H1 (cell line): Measurements from ENCODE around the gene LYPD6B. TPM values are rescaled to one million over a fixed set of nuclear protein-coding genes. Genes with fewer than 3 reads are reported as not detected.

ENCODE experiments used
- CTCF ChIA-PET: fragments of 300-600 bp; sonication (Branson Sonifier 250); formaldehyde crosslinking; loops from one replicate; lab custom pipeline; 2021; ENCODE audit not compliant: partially characterized antibody; lab: Charles Lee
- POLR2A ChIA-PET: fragments of 300-600 bp; sonication (Branson Sonifier 250); formaldehyde crosslinking; loops from one replicate; lab custom pipeline; 2021; ENCODE audit warnings: inconsistent platforms; ENCODE audit not compliant: partially characterized antibody; lab: Charles Lee
- DNase-seq, 2 experiments: peaks; one replicate each; pipeline versions ENCODE4 v3.0.0 to v3.0.0-alpha.2; 2010 to 2022; ENCODE audit warnings: low spot score in 2 of 2, low read depth in 1 of 2, mixed read lengths in 1 of 2
- FAIRE-seq: peaks from 2 replicates; lab custom pipeline; 2011; peaks lifted over from hg19 to GRCh38; lab: Jason Lieb, UNC
- H2AFZ ChIP-seq: 2 replicates; pipeline ENCODE4 v1.8.1; 2012; ENCODE audit warnings: low read length, inconsistent platforms
- H2AK5ac ChIP-seq: 2 replicates; pipeline ENCODE4 v1.6.1; 2013; ENCODE audit warnings: low read depth, low read length
- H2BK120ac ChIP-seq: replicated peaks from 2 replicates; pipeline ENCODE3; 2013; ENCODE audit warnings: low read depth, low read length, inconsistent platforms
- H2BK12ac ChIP-seq: 2 replicates; pipeline ENCODE4 v1.6.1; 2013; ENCODE audit warnings: low read depth, low read length
- H2BK15ac ChIP-seq: 2 replicates; pipeline ENCODE4 v1.6.1; 2013; ENCODE audit warnings: low read length
- H2BK20ac ChIP-seq: 2 replicates; pipeline ENCODE4 v1.6.1; 2013; ENCODE audit warnings: low read length
- H2BK5ac ChIP-seq: 2 replicates; pipeline ENCODE4 v1.6.1; 2013; ENCODE audit warnings: low read depth, low read length
- H3K14ac ChIP-seq: 2 replicates; pipeline ENCODE4 v1.6.1; 2013; ENCODE audit warnings: inconsistent platforms; ENCODE audit not compliant: insufficient read length
- H3K18ac ChIP-seq: 2 replicates; pipeline ENCODE4 v1.6.1; 2013; ENCODE audit warnings: low read length; ENCODE audit errors: extremely low read depth
- H3K23ac ChIP-seq: 2 replicates; pipeline ENCODE4 v1.6.1; 2013; ENCODE audit warnings: inconsistent platforms; ENCODE audit not compliant: insufficient read length
- H3K23me2 ChIP-seq: 2 replicates; pipeline ENCODE4 v1.6.1; 2013; ENCODE audit warnings: low read depth, low read length
- H3K27ac ChIP-seq: 2 replicates; pipeline ENCODE4 v1.6.1; 2011; ENCODE audit warnings: low read depth, low read length, inconsistent platforms
- H3K27me3 ChIP-seq, 4 experiments: replicated peaks in 1 of 4; 1 replicate in 1 of 4; 2 replicates in 3 of 4; pipeline versions ENCODE4 v1.6.1 to v1.8.1; 2011 to 2013; ENCODE audit warnings: low read length in 3 of 4, mild to moderate bottlenecking in 3 of 4, inconsistent platforms in 2 of 4, mixed read lengths in 2 of 4, moderate library complexity in 1 of 4; ENCODE audit not compliant: control insufficient read depth in 3 of 4, insufficient read depth in 3 of 4; ENCODE audit errors: extremely low read depth in 1 of 4
- H3K36me3 ChIP-seq, 4 experiments: 2 replicates each; pipeline versions ENCODE4 v1.6.1 to v1.8.1; 2011 to 2013; ENCODE audit warnings: mild to moderate bottlenecking in 4 of 4, low read length in 3 of 4, moderate library complexity in 2 of 4, control low read depth in 1 of 4, inconsistent platforms in 1 of 4; ENCODE audit not compliant: insufficient read depth in 4 of 4, control insufficient read depth in 2 of 4
- H3K4ac ChIP-seq: replicated peaks from 2 replicates; pipeline ENCODE3; 2013; ENCODE audit warnings: low read length, low read depth, mixed read lengths, inconsistent platforms; ENCODE audit not compliant: insufficient read length
- H3K4me1 ChIP-seq, 4 experiments: replicated peaks in 1 of 4; 1 replicate in 1 of 4; 2 replicates in 3 of 4; pipeline versions ENCODE4 v1.6.1 to v1.8.1; 2011 to 2013; ENCODE audit warnings: low read length in 3 of 4, inconsistent platforms in 2 of 4, mixed read lengths in 1 of 4; ENCODE audit not compliant: insufficient read depth in 4 of 4, control insufficient read depth in 3 of 4
- H3K4me2 ChIP-seq, 2 experiments: 2 replicates each; pipeline versions ENCODE4 v1.6.1 to v1.8.1; 2011 to 2013; ENCODE audit warnings: low read depth in 2 of 2, low read length in 2 of 2, control low read depth in 1 of 2, inconsistent platforms in 1 of 2, mild to moderate bottlenecking in 1 of 2; ENCODE audit not compliant: insufficient read depth in 1 of 2
- H3K4me3 ChIP-seq, 4 experiments: fragments of 200-600, 300-600 bp in 1 of 4; sonication (generic), shearing (Covaris generic), sonication (Bioruptor Twin) in 1 of 4; 2 replicates each; pipeline versions ENCODE4 v1.5.1 to v1.8.1; 2011 to 2016; ENCODE audit warnings: low read length in 4 of 4, low read depth in 3 of 4, control low read depth in 2 of 4, inconsistent platforms in 2 of 4, mild to moderate bottlenecking in 2 of 4, mixed read lengths in 1 of 4, moderate library complexity in 1 of 4; ENCODE audit not compliant: insufficient read depth in 2 of 4; ENCODE audit errors: extremely low read depth in 1 of 4
- H3K56ac ChIP-seq: replicated peaks from 2 replicates; pipeline ENCODE3; 2013; ENCODE audit warnings: low read depth, mild to moderate bottlenecking, mixed read lengths, low read length, inconsistent platforms; ENCODE audit not compliant: insufficient read length
- H3K79me1 ChIP-seq: 2 replicates; pipeline ENCODE4 v1.6.1; 2013; ENCODE audit warnings: low read depth, low read length, control low read depth
- H3K79me2 ChIP-seq, 2 experiments: 2 replicates each; pipeline versions ENCODE4 v1.6.1 to v1.8.1; 2012 to 2013; ENCODE audit warnings: low read length in 2 of 2, mild to moderate bottlenecking in 2 of 2, inconsistent platforms in 1 of 2; ENCODE audit not compliant: insufficient read depth in 2 of 2, control insufficient read depth in 1 of 2
- H3K9ac ChIP-seq, 4 experiments: replicated peaks in 1 of 4; 1 replicate in 1 of 4; 2 replicates in 3 of 4; pipeline versions ENCODE4 v1.6.1 to v1.8.1; 2011 to 2013; ENCODE audit warnings: low read depth in 3 of 4, low read length in 3 of 4, control low read depth in 2 of 4, mild to moderate bottlenecking in 2 of 4, moderate library complexity in 2 of 4, inconsistent platforms in 1 of 4; ENCODE audit errors: extremely low read depth in 1 of 4
- H3K9me3 ChIP-seq, 2 experiments: 2 replicates each; pipeline versions ENCODE4 v1.6.1 to v1.8.1; 2012 to 2013; ENCODE audit warnings: mild to moderate bottlenecking in 2 of 2, moderate library complexity in 2 of 2, control low read depth in 1 of 2, inconsistent platforms in 1 of 2, low read depth in 1 of 2, low read length in 1 of 2, mixed read lengths in 1 of 2; ENCODE audit not compliant: insufficient read depth in 2 of 2
- H4K20me1 ChIP-seq, 2 experiments: replicated peaks in 1 of 2; 2 replicates each; pipeline versions ENCODE3 to v1.8.1; 2011 to 2013; ENCODE audit warnings: inconsistent platforms in 2 of 2, low read length in 2 of 2, mild to moderate bottlenecking in 1 of 2; ENCODE audit not compliant: insufficient read depth in 2 of 2, control insufficient read depth in 1 of 2
- H4K5ac ChIP-seq: 2 replicates; pipeline ENCODE4 v1.6.1; 2013; ENCODE audit warnings: low read length, low read depth, mixed read lengths, inconsistent platforms; ENCODE audit not compliant: insufficient read length
- H4K8ac ChIP-seq: 2 replicates; pipeline ENCODE4 v1.8.0; 2013; ENCODE audit warnings: mild to moderate bottlenecking, moderate library complexity, low read length, inconsistent platforms; ENCODE audit not compliant: insufficient read depth; ENCODE audit errors: extremely low read depth
- H4K91ac ChIP-seq: replicated peaks from 2 replicates; pipeline ENCODE3; 2013; ENCODE audit warnings: low read length, mixed read lengths, inconsistent platforms; ENCODE audit not compliant: insufficient read length
- CTBP2 ChIP-seq: IDR thresholded peaks from 2 replicates; pipeline ENCODE4 v1.7.0; 2011; ENCODE audit warnings: borderline replicate concordance, mild to moderate bottlenecking, moderate library complexity, mixed read lengths, low read length; ENCODE audit not compliant: insufficient read depth, insufficient read length
- EZH2 ChIP-seq: fragments of 200-600 bp; sonication (generic); IDR thresholded peaks from 2 replicates; pipeline ENCODE4 v1.7.1; 2012; ENCODE audit warnings: low read depth, mild to moderate bottlenecking, moderate library complexity, low read length, inconsistent platforms; ENCODE audit not compliant: severe bottlenecking
- HDAC2 ChIP-seq, 2 experiments: fragments of 300-600 bp in 1 of 2; sonication (generic) in 1 of 2; IDR thresholded peaks; 2 replicates each; pipeline ENCODE4 v1.6.1; 2011 to 2012; ENCODE audit warnings: low read depth in 2 of 2, low read length in 2 of 2, mild to moderate bottlenecking in 2 of 2, moderate library complexity in 2 of 2, borderline replicate concordance in 1 of 2, inconsistent platforms in 1 of 2
- KDM1A ChIP-seq: fragments of 200-600, 300-600 bp; sonication (generic); IDR thresholded peaks from 2 replicates; pipeline ENCODE4 v1.7.1; 2016; ENCODE audit warnings: mild to moderate bottlenecking, low read length, borderline replicate concordance
- SAP30 ChIP-seq: fragments of 300-600 bp; sonication (generic); IDR thresholded peaks from 2 replicates; pipeline ENCODE4 v1.7.1; 2012; ENCODE audit warnings: low read length, moderate library complexity, mild to moderate bottlenecking, inconsistent platforms; ENCODE audit not compliant: insufficient read depth, insufficient replicate concordance
- SIN3A ChIP-seq, 2 experiments: IDR thresholded peaks in 1 of 2; conservative IDR thresholded peaks in 1 of 2; 2 replicates each; pipeline ENCODE4 v1.6.1; 2011 to 2012; ENCODE audit warnings: low read length in 2 of 2, improper control_type of control experiment in 1 of 2, low read depth in 1 of 2, mild to moderate bottlenecking in 1 of 2
- SP4 ChIP-seq: IDR thresholded peaks from 2 replicates; pipeline ENCODE4 v1.6.1; 2012; ENCODE audit warnings: low read length, inconsistent platforms
- TAF1 ChIP-seq: IDR thresholded peaks from 2 replicates; pipeline ENCODE4 v1.6.1; 2011; ENCODE audit warnings: mild to moderate bottlenecking, low read depth, low read length
- WGBS, 2 experiments: shearing (Covaris generic) in 1 of 2; methylation state at CpG; one replicate each; pipeline versions ENCODE4 v1.1.6 to v1.1.7; 2013 to 2015; ENCODE audit warnings: low lambda C conversion rate in 2 of 2, mixed read lengths in 2 of 2, inconsistent platforms in 1 of 2, low coverage in 1 of 2, missing lambda C conversion rate in 1 of 2; ENCODE audit not compliant: insufficient replicate concordance in 2 of 2, insufficient coverage in 1 of 2, insufficient read length in 1 of 2; ENCODE audit errors: extremely low coverage in 1 of 2, missing lambda C conversion rate in 1 of 2; 5-methylcytosine and 5-hydroxymethylcytosine counted together
- polyA plus RNA-seq, 7 experiments: library from polyadenylated mRNA; depleted of rRNA in 3 of 7; stranded (reverse) in 5 of 7; unstranded in 2 of 7; fragments of >200 nt in 5 of 7; fragments of 200-250 nt in 2 of 7; gene quantifications; 1 replicate in 5 of 7; 2 replicates in 1 of 7; 4 replicates in 1 of 7; pipeline versions ENCODE4 v1.2.1 to v1.2.3, GENCODE V29; 2011 to 2013; ENCODE audit warnings: missing spikeins in 2 of 7, mixed read lengths in 2 of 7
- total RNA-seq: library from RNA; stranded (reverse); fragmentation: NEBNext Ultra II Directional; extraction: Animal tissue kit (Norgen Biotek cat#: 25700); gene quantifications from 2 replicates; pipeline ENCODE4 v1.2.1, GENCODE V29; 2021
- TF ChIP-seq, protein P1 (sequence below): IDR thresholded peaks from 2 replicates; pipeline ENCODE4 v1.6.1; 2012; ENCODE audit warnings: inconsistent platforms
- TF ChIP-seq, protein P2 (sequence below): IDR thresholded peaks from 2 replicates; pipeline ENCODE4 v1.6.1; 2011; ENCODE audit warnings: low read depth, mild to moderate bottlenecking, low read length; ENCODE audit not compliant: insufficient read depth

The LYPD6B gene
- total and polyA plus RNA-seq, 2 of the 8 experiments (the other 6 are each of a cell fraction or from before 2014, with no cell fraction given) = 2.2 to 3.5 TPM

GRCh38 chr2:149015926-149016563, 22.5 kb upstream of the LYPD6B start:
- POLR2A ChIA-PET = no interaction called here
- CTCF ChIA-PET = interaction anchor here (0.9 to 14.6 kb wide), 21 partner anchors 15 to 553 kb away, joined by 3 to 277 read pairs (median 4); partner anchors contain the start of genes LYPD6 and LYPD6B
- TF ChIP-seq SP4 (no peak), CTBP2 (no peak), TAF1 (no peak), SAP30 (no peak), HDAC2 (IDR thresholded peaks at IDR 0.05; ENCODE audit: borderline replicate concordance in 1 of 2, low read depth in 2 of 2, low read length in 2 of 2) (no peak), EZH2 (no peak), SIN3A (conservative IDR thresholded peaks at IDR 0.05 in 1 of 2, IDR thresholded peaks at IDR 0.05 in 1 of 2; ENCODE audit: low read depth in 1 of 2, low read length in 2 of 2) (no peak), KDM1A (no peak)
- TF ChIP-seq, protein P1, sequence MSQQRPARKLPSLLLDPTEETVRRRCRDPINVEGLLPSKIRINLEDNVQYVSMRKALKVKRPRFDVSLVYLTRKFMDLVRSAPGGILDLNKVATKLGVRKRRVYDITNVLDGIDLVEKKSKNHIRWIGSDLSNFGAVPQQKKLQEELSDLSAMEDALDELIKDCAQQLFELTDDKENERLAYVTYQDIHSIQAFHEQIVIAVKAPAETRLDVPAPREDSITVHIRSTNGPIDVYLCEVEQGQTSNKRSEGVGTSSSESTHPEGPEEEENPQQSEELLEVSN = no peak
- TF ChIP-seq, protein P2, sequence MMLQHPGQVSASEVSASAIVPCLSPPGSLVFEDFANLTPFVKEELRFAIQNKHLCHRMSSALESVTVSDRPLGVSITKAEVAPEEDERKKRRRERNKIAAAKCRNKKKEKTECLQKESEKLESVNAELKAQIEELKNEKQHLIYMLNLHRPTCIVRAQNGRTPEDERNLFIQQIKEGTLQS = no peak

More at GRCh38 chr2:149015926-149016563, 22.5 kb upstream of the LYPD6B start:
- no peak overlapping the region for H2AFZ ChIP-seq
- no peak overlapping the region for H3K4me3 ChIP-seq
- H2BK15ac ChIP-seq = no peak overlapping the region
- H3K36me3 ChIP-seq = peaks cover 6 to 34% (median 9%) of the 10 kb centered on the region in 4 experiments
- H3K4me2 ChIP-seq = no peak overlapping the region
- 89% methylated on average over 4 of the region's 4 CpGs; no CpG with 5 or more reads in 1 of the 2 experiments for WGBS, 2 experiments
- H3K4me1 ChIP-seq = peaks cover 0 to 2% (median 1%) of the 10 kb centered on the region in 4 experiments; a peak in 1 of 7 replicates
- H3K27ac ChIP-seq = no peak overlapping the region
- H4K8ac ChIP-seq = no peak overlapping the region
- no peak overlapping the region for H4K91ac ChIP-seq
- H3K27me3 ChIP-seq = no peaks in the 10 kb centered on the region
- no peaks in the 10 kb centered on the region for H3K23me2 ChIP-seq
- no peak for FAIRE-seq
- H3K56ac ChIP-seq = no peak overlapping the region
- no peak overlapping the region for H3K4ac ChIP-seq
- no peak overlapping the region for H3K18ac ChIP-seq
- H3K79me1 ChIP-seq = no peaks in the 10 kb centered on the region; the same call in 1 of the 2 replicates
- no peak overlapping the region for H2BK120ac ChIP-seq
- H3K9me3 ChIP-seq = no peaks in the 10 kb centered on the region
- no peak overlapping the region for H2AK5ac ChIP-seq
- H2BK12ac ChIP-seq = no peak overlapping the region
- no peak overlapping the region for H3K9ac ChIP-seq
- H3K79me2 ChIP-seq = no peaks in the 10 kb centered on the region
- no peak overlapping the region for H3K14ac ChIP-seq
- no peak overlapping the region for H2BK20ac ChIP-seq
- H4K5ac ChIP-seq = no peak overlapping the region
- no peaks in the 10 kb centered on the region for H4K20me1 ChIP-seq
- peak overlapping the region; percentile 37 for H2BK5ac ChIP-seq
- no peak for DNase-seq
- H3K23ac ChIP-seq = no peak overlapping the region
